HL-60 (cell line): ENCODE results near the gene SPART.

Source experiments
- DNase-seq, 2 experiments: peaks; one replicate each; pipeline ENCODE4 v3.0.0-alpha.2; 2010 to 2020; ENCODE audit warnings: low read depth in 1 of 2, low spot score in 1 of 2
- H3K27ac ChIP-seq: fragments of 250-450 bp; sonication (Bioruptor Pico); replicated peaks from 2 replicates; pipeline ENCODE4 v1.5.1; 2020; ENCODE audit warnings: mild to moderate bottlenecking, moderate library complexity
- H3K27me3 ChIP-seq: fragments of 250-450 bp; sonication (Bioruptor Pico); 2 replicates; pipeline ENCODE4 v1.5.1; 2021; ENCODE audit warnings: mild to moderate bottlenecking, moderate library complexity; ENCODE audit not compliant: insufficient read depth, poor library complexity, severe bottlenecking
- H3K4me3 ChIP-seq: replicated peaks from 2 replicates; pipeline ENCODE4 v1.5.1; 2011; ENCODE audit warnings: mild to moderate bottlenecking, control low read depth, low read length; ENCODE audit not compliant: insufficient read depth
- CTCF ChIP-seq: IDR thresholded peaks from one replicate; pipeline ENCODE4 v1.5.1; 2011; ENCODE audit warnings: low read length, control low read depth, inconsistent platforms; ENCODE audit not compliant: insufficient read depth
- GABPA ChIP-seq: IDR thresholded peaks from 2 replicates; pipeline ENCODE4 v1.6.1; 2012; ENCODE audit warnings: low read depth
- POLR2AphosphoS5 ChIP-seq: IDR thresholded peaks from 2 replicates; pipeline ENCODE4 v1.6.1; 2012; ENCODE audit warnings: low read depth
- REST ChIP-seq: IDR thresholded peaks from 2 replicates; pipeline ENCODE4 v1.6.1; 2012; ENCODE audit warnings: low read depth; ENCODE audit not compliant: insufficient replicate concordance
- SPI1 ChIP-seq: IDR thresholded peaks from 2 replicates; pipeline ENCODE4 v1.6.1; 2012; ENCODE audit warnings: low read depth, mild to moderate bottlenecking, borderline replicate concordance

The SPART gene

DNA sequence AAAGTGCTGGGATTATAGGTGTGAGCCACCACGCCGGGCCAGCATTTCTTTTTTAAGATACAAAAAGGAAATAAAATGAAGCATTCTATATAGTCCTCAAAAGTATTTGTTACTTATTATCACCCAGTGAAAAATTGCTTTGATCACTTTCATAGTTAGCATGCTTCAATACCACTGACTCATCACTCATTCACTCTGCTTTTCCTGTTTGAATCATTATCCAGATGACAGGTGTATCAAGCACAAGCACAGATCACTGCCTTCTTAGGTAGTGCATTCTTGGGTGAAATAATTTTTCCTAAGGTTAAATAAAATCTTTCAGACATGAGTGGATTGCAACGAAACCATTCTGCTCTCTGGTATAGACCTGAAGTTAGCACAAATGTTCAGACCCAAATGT, 35.8 kb upstream of the SPART start:
- TF ChIP-seq SPI1 (no peak), POLR2AphosphoS5 (no peak), GABPA (no peak), REST (no peak), CTCF (no peak)
- DNase-seq, result no peak

GRCh38 chr13:36377826-36378468, 31.8 kb upstream of the SPART start:
- Histone ChIP-seq H3K27me3 (no peaks in the 10 kb centered on the region), H3K4me3 (no peak overlapping the region), H3K27ac (no peak overlapping the region)
- no peak for DNase-seq
- no peak for TF ChIP-seq GABPA
- TF ChIP-seq CTCF, result no peak
- TF ChIP-seq SPI1, result no peak
- TF ChIP-seq POLR2AphosphoS5, result no peak
- TF ChIP-seq REST, result no peak

More for the DNA sequence above, 35.8 kb upstream of the SPART start:
- no peak overlapping the region for H3K4me3 ChIP-seq
- no peaks in the 10 kb centered on the region for H3K27me3 ChIP-seq
- no peak overlapping the region for H3K27ac ChIP-seq

DNA sequence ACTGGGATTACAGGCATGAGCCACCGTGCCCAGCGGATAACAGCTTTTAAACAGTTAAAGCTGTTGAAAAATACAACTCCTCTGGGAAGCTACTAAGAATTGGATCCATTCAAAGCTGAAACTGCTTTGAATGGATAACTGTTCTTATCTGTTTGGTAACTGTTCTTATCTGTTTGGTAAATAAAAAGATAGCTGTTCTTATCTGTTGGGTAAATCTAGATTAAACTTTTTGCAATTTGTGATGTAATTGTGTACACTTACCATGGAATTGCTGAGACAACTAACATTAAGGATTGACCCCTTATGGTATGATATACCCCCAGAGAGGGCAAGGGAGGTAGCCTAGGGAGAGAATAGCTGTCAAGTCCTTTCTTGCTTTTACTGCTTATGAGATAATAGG, 27.9 kb upstream of the SPART start:
- no peak for TF ChIP-seq POLR2AphosphoS5
- no peak for TF ChIP-seq GABPA
- TF ChIP-seq CTCF, result no peak
- no peak for TF ChIP-seq SPI1
- no peak for TF ChIP-seq REST
- Histone ChIP-seq H3K4me3 (no peak overlapping the region), H3K27ac (no peak overlapping the region), H3K27me3 (no peaks in the 10 kb centered on the region)
- no peak for DNase-seq
